HCT116 (cell line): ENCODE data around the gene HIBADH. TPM values are rescaled to one million over a fixed set of nuclear protein-coding genes. Genes with fewer than 3 reads are reported as not detected.

Source experiments
- ATAC-seq: fragments of 200-7000 bp; cut with Tn5 transposase; 2 replicates; pipeline ENCODE4 v1.9.1; 2020; ENCODE audit warnings: mild to moderate bottlenecking, moderate library complexity
- BruUV-seq: library from RNA; stranded (reverse); fragments of 400-500 nt; replicated peaks from 2 replicates; lab custom pipeline; 2021; lab: Mats Ljungman, UMichigan
- CTCF ChIA-PET: fragments of 300-600 bp; sonication (Branson Sonifier 250); formaldehyde crosslinking; loops from one replicate; lab custom pipeline; 2021; ENCODE audit warnings: antibody characterized with exemption; lab: Charles Lee
- POLR2A ChIA-PET: fragments of 300-600, 350-600 bp; sonication (Branson Sonifier 250); formaldehyde crosslinking; loops from one replicate; lab custom pipeline; 2021; ENCODE audit warnings: antibody characterized with exemption; lab: Charles Lee
- RAD21 ChIA-PET, 2 experiments: fragments of 300-600 bp; sonication (Branson Sonifier 250); formaldehyde crosslinking; loops; one replicate each; lab custom pipeline; 2023; ENCODE audit warnings: low total read pairs in 2 of 2; ENCODE audit not compliant: uncharacterized antibody in 2 of 2, unreplicated experiment in 2 of 2, low non-redundant PET in 1 of 2; lab: Charles Lee
- DNase-seq: peaks from one replicate; pipeline ENCODE4 v3.0.0-alpha.2; 2010; ENCODE audit warnings: low read depth, low spot score
- H2AFZ ChIP-seq: fragments of 200-600 bp; shearing (Covaris generic), sonication (generic); 2 replicates; pipeline ENCODE4 v1.6.1; 2017; ENCODE audit warnings: low read depth, mixed run types, mixed read lengths, antibody characterized with exemption, low read length; ENCODE audit not compliant: poor library complexity, severe bottlenecking
- H3K27ac ChIP-seq: 2 replicates; pipeline ENCODE4 v1.5.1; 2012; ENCODE audit warnings: low read depth, low read length
- H3K27me3 ChIP-seq: fragments of 200-600 bp; sonication (generic); 2 replicates; pipeline ENCODE4 v1.6.1; 2016; ENCODE audit warnings: mixed run types, low read length, mixed read lengths; ENCODE audit not compliant: insufficient read depth
- H3K36me3 ChIP-seq, 2 experiments: fragments of 200-500 bp in 1 of 2; fragments of 200-600 bp in 1 of 2; sonication (Bioruptor generic) in 1 of 2; sonication (generic) in 1 of 2; 2 replicates each; pipeline versions ENCODE4 v1.5.1 to v1.6.1; 2014 to 2016; ENCODE audit warnings: low read length in 2 of 2, inconsistent platforms in 1 of 2, mixed read lengths in 1 of 2, mixed run types in 1 of 2; ENCODE audit not compliant: insufficient read depth in 2 of 2, control insufficient read depth in 1 of 2
- H3K4me1 ChIP-seq, 2 experiments: fragments of 200-600 bp in 1 of 2; sonication (generic) in 1 of 2; 2 replicates each; pipeline versions ENCODE4 v1.5.1 to v1.6.1; 2012 to 2017; ENCODE audit warnings: low read length in 2 of 2, inconsistent platforms in 1 of 2, mild to moderate bottlenecking in 1 of 2, mixed read lengths in 1 of 2, mixed run types in 1 of 2, moderate library complexity in 1 of 2; ENCODE audit not compliant: insufficient read depth in 2 of 2, control insufficient read depth in 1 of 2
- H3K4me2 ChIP-seq: fragments of 200-600 bp; sonication (generic); 2 replicates; pipeline ENCODE4 v1.6.1; 2017; ENCODE audit warnings: mixed run types, low read length, mixed read lengths
- H3K4me3 ChIP-seq, 2 experiments: fragments of 200-600 bp in 1 of 2; sonication (generic) in 1 of 2; replicated peaks in 1 of 2; 2 replicates each; pipeline ENCODE4 v1.5.1; 2011 to 2016; ENCODE audit warnings: low read length in 2 of 2, control low read depth in 1 of 2, low read depth in 1 of 2, mild to moderate bottlenecking in 1 of 2, mixed read lengths in 1 of 2, mixed run types in 1 of 2
- H3K79me2 ChIP-seq: fragments of 200-600 bp; sonication (generic); 2 replicates; pipeline ENCODE4 v1.6.1; 2017; ENCODE audit warnings: mild to moderate bottlenecking, mixed run types, low read length, moderate library complexity, mixed read lengths; ENCODE audit not compliant: insufficient read depth
- H3K9ac ChIP-seq: fragments of 200-600 bp; sonication (generic); 2 replicates; pipeline ENCODE4 v1.6.1; 2016; ENCODE audit warnings: low read length, mixed read lengths
- H3K9me2 ChIP-seq: fragments of 200-600 bp; sonication (generic), shearing (Covaris generic); 2 replicates; pipeline ENCODE4 v1.6.1; 2017; ENCODE audit warnings: mixed run types, mild to moderate bottlenecking, moderate library complexity; ENCODE audit not compliant: insufficient read depth
- H3K9me3 ChIP-seq, 2 experiments: fragments of 200-500 bp in 1 of 2; fragments of 200-600 bp in 1 of 2; sonication (Bioruptor generic) in 1 of 2; sonication (generic) in 1 of 2; 2 replicates each; pipeline ENCODE4 v1.6.1; 2014 to 2017; ENCODE audit warnings: low read length in 2 of 2, mixed read lengths in 2 of 2, inconsistent platforms in 1 of 2, low read depth in 1 of 2, mild to moderate bottlenecking in 1 of 2, mixed run types in 1 of 2, moderate library complexity in 1 of 2; ENCODE audit not compliant: control insufficient read depth in 1 of 2, insufficient read depth in 1 of 2
- H4K20me1 ChIP-seq: fragments of 200-600 bp; sonication (generic), shearing (Covaris generic); 2 replicates; pipeline ENCODE4 v1.6.1; 2017; ENCODE audit warnings: mixed run types, mild to moderate bottlenecking, moderate library complexity; ENCODE audit not compliant: insufficient read depth
- CBX3 ChIP-seq: IDR thresholded peaks from 2 replicates; pipeline ENCODE4 v1.6.1; 2012; ENCODE audit warnings: low read depth
- EGR1 ChIP-seq: IDR thresholded peaks from 2 replicates; pipeline ENCODE4 v1.6.1; 2012; ENCODE audit warnings: low read depth
- EZH2 ChIP-seq: fragments of 200-600 bp; sonication (generic); IDR thresholded peaks from 2 replicates; pipeline ENCODE4 v1.6.1; 2017; ENCODE audit warnings: antibody characterized with exemption, mixed run types
- EZH2phosphoT487 ChIP-seq: fragments of 200-600 bp; IDR thresholded peaks from 2 replicates; pipeline ENCODE4 v1.6.1; 2018; ENCODE audit warnings: antibody characterized with exemption, borderline replicate concordance
- FOSL1 ChIP-seq: IDR thresholded peaks from 2 replicates; pipeline ENCODE4 v1.6.1; 2012; ENCODE audit warnings: low read depth
- MAX ChIP-seq: IDR thresholded peaks from 2 replicates; pipeline ENCODE4 v1.6.1; 2012
- POLR2A ChIP-seq: IDR thresholded peaks from 2 replicates; pipeline ENCODE4 v1.7.0; 2011; ENCODE audit warnings: borderline replicate concordance; ENCODE audit not compliant: insufficient read depth, insufficient read length; ENCODE audit errors: extremely low read depth
- REST ChIP-seq: IDR thresholded peaks from 2 replicates; pipeline ENCODE4 v1.6.1; 2012; ENCODE audit warnings: low read depth
- SIN3A ChIP-seq: IDR thresholded peaks from 2 replicates; pipeline ENCODE4 v1.6.1; 2012; ENCODE audit warnings: low read depth
- SP1 ChIP-seq: IDR thresholded peaks from 2 replicates; pipeline ENCODE4 v1.6.1; 2012; ENCODE audit warnings: low read depth
- SRF ChIP-seq: IDR thresholded peaks from 2 replicates; pipeline ENCODE4 v1.6.1; 2012; ENCODE audit warnings: low read depth
- TCF7L2 ChIP-seq: IDR thresholded peaks from 2 replicates; pipeline ENCODE4 v1.7.0; 2011; ENCODE audit warnings: borderline replicate concordance, inconsistent platforms; ENCODE audit not compliant: insufficient read depth, insufficient read length; ENCODE audit errors: extremely low read depth
- YY1 ChIP-seq: IDR thresholded peaks from 2 replicates; pipeline ENCODE4 v1.6.1; 2011; ENCODE audit warnings: low read length, low read depth, moderate library complexity, mild to moderate bottlenecking; ENCODE audit not compliant: insufficient replicate concordance; ENCODE audit errors: extremely low read depth
- ZBTB33 ChIP-seq: IDR thresholded peaks from 2 replicates; pipeline ENCODE4 v1.6.1; 2011; ENCODE audit warnings: mild to moderate bottlenecking, low read length, moderate library complexity; ENCODE audit not compliant: insufficient replicate concordance; ENCODE audit errors: extremely low read depth
- ZFX ChIP-seq: fragments of 450-650 bp; IDR thresholded peaks from 2 replicates; pipeline ENCODE4 v1.6.1; 2017
- intact Hi-C: fragments of 100-400 bp; cut with micrococcal nuclease; formaldehyde crosslinking; loops from 2 replicates; pipeline ENCODE4 v1.10.0; 2022
- total RNA-seq: library from RNA; stranded (reverse); gene quantifications from one replicate; pipeline ENCODE4 v1.2.1, GENCODE V29; 2021; ENCODE audit not compliant: unreplicated experiment

HIBADH gene
- total RNA-seq, 1 experiment from 2014 or later = 32.4 TPM

GRCh38 chr7:27670676-27671075, 8.0 kb upstream of the HIBADH start:
- TF ChIP-seq EZH2phosphoT487 (no peak), EGR1 (no peak), FOSL1 (no peak), SRF (no peak), YY1 (no peak), EZH2 (no peak), CBX3 (no peak), REST (no peak), SP1 (no peak), POLR2A (no peak), MAX (no peak), ZBTB33 (no peak), SIN3A (no peak), ZFX (no peak), TCF7L2 (no peak)
- Histone ChIP-seq H3K9me2 (no peaks in the 10 kb centered on the region), H3K27ac (no peak overlapping the region), H3K4me1 (peaks cover 0 to 5% of the 10 kb centered on the region in 2 experiments; a peak in 1 of 4 replicates), H3K4me3 (no peak overlapping the region), H3K9me3 (no peaks in the 10 kb centered on the region), H4K20me1 (no peaks in the 10 kb centered on the region), H3K9ac (no peak overlapping the region), H2AFZ (no peak overlapping the region), H3K79me2 (no peaks in the 10 kb centered on the region), H3K4me2 (no peak overlapping the region), H3K27me3 (no peaks in the 10 kb centered on the region), H3K36me3 (no peaks in the 10 kb centered on the region)
- no TSS peak for BruUV-seq
- no peak for ATAC-seq
- ChIA-PET CTCF (no interaction called here), RAD21 (no interaction called here), POLR2A (no interaction called here)
- DNase-seq = no peak
- intact Hi-C loops = no loop called here
